ENCODE data around the gene CIB4.

- TF ChIP-seq POLR2A (IDR thresholded peaks at IDR 0.05), result no peak
- no peak for TF ChIP-seq CTCF (IDR thresholded peaks at IDR 0.05)
- no peak for TF ChIP-seq POLR2AphosphoS5 (IDR thresholded peaks at IDR 0.05)
- no peak for TF ChIP-seq EP300 (IDR thresholded peaks at IDR 0.05; ENCODE audit: low read depth)
Observed at GRCh38 chr2:26687801-26688200, 46.6 kb upstream of the CIB4 start.

Data from transverse colon (tissue), 4 donors.